GM18951 (cell line): Measurements from ENCODE around the gene MORC1.
"Not testable (repeated sequence)": the region's sequence is repeated elsewhere in the genome, so short reads cannot be mapped to it uniquely, and the experiment has no call there.

ENCODE experiments used
- POLR2A ChIP-seq: IDR thresholded peaks from 4 replicates; pipeline ENCODE4 v1.6.1; 2011; ENCODE audit warnings: mild to moderate bottlenecking; ENCODE audit not compliant: insufficient read length, insufficient read depth; ENCODE audit errors: extremely low read depth
- in situ Hi-C: fragments of 300-500 bp; cut with MboI; formaldehyde crosslinking; loops from one replicate; pipeline ENCODE4 v1.12.0; 2022; ENCODE audit warnings: low sequenced_read_pairs, mixed read lengths, inconsistent platforms; ENCODE audit not compliant: unreplicated experiment

MORC1 gene, protein sequence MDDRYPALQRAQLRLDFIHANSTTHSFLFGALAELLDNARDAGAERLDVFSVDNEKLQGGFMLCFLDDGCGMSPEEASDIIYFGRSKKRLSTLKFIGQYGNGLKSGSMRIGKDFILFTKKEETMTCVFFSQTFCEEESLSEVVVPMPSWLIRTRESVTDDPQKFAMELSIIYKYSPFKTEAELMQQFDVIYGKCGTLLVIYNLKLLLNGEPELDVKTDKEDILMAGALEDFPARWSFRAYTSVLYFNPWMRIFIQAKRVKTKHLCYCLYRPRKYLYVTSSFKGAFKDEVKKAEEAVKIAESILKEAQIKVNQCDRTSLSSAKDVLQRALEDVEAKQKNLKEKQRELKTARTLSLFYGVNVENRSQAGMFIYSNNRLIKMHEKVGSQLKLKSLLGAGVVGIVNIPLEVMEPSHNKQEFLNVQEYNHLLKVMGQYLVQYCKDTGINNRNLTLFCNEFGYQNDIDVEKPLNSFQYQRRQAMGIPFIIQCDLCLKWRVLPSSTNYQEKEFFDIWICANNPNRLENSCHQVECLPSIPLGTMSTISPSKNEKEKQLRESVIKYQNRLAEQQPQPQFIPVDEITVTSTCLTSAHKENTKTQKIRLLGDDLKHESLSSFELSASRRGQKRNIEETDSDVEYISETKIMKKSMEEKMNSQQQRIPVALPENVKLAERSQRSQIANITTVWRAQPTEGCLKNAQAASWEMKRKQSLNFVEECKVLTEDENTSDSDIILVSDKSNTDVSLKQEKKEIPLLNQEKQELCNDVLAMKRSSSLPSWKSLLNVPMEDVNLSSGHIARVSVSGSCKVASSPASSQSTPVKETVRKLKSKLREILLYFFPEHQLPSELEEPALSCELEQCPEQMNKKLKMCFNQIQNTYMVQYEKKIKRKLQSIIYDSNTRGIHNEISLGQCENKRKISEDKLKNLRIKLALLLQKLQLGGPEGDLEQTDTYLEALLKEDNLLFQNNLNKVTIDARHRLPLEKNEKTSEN

DNA sequence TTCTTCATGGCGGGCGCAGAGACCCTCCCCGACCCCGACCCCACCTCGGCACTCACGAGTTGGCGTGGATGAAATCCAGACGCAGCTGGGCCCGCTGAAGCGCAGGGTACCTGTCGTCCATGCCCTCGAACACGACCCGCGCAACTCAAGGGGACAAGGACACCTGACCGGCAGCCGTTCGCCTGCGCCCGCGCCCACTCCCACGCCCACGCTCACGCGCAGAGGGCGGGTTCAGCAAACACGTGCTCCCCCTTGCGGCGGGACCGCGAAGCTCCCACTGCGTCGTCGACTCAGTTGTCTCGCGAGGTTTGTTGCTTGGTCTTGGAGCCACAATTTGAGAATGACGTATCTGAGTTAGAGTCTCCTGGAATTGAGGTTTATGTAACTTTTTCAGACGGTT is at the start of gene MORC1:
MORC1 (minus strand) TSS at position 196 of the 400 bp plus-strand sequence; CDS start at position 121, 75 bp downstream.
- TF ChIP-seq POLR2A = no peak
- in situ Hi-C loops = no loop called here

DNA sequence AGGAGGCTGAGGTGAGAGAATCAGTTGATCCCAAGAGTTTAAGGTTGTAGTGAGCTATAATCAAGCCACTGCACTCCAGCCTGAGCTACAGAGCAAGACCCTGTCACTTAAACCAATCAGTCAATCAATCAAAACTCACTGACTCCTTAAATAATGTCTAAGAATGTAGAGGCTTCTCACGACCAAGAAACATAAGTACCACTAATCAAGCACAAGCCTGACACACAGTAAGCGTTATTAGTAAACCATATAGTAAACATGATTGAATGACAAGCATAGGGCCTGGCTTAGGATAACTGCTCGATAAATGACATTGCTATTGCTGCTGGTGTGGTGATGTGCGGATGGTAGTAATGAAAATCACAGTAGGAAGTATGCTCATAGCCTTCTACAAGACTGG is 48.0 kb upstream of the MORC1 start:
- no peak for TF ChIP-seq POLR2A
- in situ Hi-C loops = no loop called here

DNA sequence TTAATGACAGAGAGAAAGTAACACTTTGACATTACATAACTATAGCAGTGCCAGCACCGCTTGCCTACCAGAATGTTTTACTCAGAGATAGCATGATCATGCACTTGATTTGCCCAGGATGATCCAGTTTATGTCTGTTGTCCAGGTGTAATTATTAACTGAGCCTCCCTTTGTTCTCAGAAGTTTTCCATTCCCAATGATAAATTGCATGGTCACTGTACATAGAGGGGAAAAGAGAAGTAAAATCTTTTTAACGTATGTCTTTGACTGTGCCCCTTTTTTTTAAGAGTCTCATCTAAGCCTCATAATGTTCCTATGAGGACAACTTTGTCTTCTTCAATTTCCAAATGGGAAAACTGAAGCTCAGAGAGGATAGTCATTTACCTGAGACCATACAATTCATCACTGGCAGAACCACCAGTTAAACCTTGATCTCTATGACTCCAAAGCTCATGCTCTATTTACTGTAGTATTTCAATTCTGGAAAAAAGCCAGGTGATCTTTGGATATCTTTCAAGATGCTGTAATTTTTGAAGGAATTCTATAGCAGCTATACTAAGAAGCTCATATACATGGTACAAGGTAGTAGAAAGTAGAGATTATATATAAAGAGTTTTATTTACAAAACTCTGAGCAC is 43.7 kb upstream of the MORC1 start:
- in situ Hi-C loops = no loop called here

DNA sequence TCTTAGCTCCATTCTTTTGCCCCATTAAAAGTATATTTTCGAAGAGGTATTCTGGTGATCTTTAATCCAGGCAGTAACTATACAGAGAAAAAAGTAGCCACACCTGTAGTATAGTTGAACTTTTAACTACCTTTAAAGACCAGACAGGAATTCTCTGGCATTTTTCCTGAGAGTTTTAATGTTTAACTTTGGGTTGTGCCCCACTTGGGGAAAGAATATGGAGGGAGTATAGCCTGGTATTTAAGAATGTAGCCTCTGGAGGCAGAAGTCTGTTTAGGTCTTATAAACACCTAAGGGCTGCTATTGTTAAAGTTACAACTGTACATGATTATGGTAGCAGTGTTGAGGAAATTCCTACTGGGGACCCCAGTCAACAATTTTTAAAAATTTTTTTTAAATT is 37.9 kb upstream of the MORC1 start:
- in situ Hi-C loops = no loop called here
- TF ChIP-seq POLR2A = no peak

More for the DNA sequence above, 43.7 kb upstream of the MORC1 start:
- no peak for TF ChIP-seq POLR2A

DNA sequence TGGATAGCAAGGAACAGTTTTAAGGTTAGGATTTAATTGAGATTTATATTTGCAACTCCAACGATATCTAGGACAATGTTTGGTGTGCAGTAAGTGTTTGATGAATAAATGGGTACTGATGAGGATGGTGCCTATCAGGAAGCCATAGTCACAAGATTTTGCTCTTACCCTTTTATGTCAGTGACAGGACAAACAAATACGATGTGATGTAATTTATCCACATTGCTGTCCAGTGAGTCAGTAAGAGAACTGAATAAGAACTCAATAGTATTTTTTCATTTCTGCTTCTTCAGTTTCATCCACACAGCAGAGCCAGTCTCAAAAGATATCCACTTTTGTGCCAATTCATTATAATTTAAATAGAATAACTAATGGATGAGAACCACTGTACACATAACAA is 37.0 kb upstream of the MORC1 start:
- in situ Hi-C loops = no loop called here
- TF ChIP-seq POLR2A = no peak

DNA sequence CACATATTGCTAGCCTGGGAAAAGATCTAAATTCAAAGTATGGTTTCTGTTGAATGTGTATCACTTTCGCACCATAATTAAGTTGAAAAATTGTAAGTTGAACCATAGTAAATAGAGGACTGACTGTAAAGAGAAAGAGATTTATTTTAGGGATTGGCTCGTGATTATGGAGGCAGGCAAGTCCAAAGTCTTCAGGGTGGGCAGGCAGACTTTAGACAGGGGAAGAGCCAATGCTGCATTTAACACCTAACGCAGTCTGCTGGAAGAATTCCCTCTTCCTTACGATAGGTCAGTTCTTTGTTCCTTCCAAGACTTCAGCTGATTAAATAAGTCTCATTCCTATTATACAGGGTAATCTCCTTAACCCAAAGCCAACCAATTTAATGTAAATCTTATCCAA is 34.4 kb upstream of the MORC1 start:
- TF ChIP-seq POLR2A = no peak

DNA sequence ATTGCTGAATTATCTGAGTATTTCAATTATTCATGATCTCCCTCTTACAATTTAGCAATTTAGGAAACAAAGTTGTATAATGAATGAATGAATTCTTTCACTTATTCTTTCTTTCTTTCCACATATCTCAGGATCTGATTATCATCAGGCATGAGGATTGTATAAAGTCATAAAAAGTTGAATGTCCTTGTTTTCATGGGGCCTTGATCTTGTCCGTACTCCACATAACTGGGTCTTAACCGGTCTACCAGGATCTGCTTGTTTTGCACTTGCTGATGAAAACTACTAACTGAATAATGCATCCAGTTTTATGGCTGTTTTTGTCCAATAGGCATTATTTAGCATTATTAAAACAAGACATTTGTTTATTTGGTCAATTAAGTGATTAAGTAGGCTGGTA is 31.1 kb upstream of the MORC1 start:
- in situ Hi-C loops = no loop called here
- no peak for TF ChIP-seq POLR2A

More for the DNA sequence above, 34.4 kb upstream of the MORC1 start:
- in situ Hi-C loops = no loop called here

DNA sequence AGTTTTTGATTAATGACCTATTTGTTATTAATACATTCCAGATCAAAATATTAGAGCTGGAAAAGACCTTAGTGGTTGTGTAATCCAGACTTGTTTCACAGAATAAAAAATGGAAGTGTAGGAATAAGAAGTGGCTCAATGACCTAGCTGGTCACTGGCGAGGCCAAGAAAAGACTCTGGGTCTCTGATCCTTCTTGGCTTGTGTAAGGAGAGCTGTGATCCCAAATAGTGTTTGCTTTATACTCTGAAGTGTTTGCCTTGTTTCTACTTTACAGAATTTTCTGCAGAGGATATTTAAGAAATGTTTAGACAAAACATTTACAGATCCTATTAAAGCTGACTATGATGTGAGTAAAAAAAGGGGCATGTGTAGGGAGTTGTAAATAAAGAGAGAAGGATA is 25.7 kb upstream of the MORC1 start:
- in situ Hi-C loops = no loop called here
- TF ChIP-seq POLR2A = no peak

DNA sequence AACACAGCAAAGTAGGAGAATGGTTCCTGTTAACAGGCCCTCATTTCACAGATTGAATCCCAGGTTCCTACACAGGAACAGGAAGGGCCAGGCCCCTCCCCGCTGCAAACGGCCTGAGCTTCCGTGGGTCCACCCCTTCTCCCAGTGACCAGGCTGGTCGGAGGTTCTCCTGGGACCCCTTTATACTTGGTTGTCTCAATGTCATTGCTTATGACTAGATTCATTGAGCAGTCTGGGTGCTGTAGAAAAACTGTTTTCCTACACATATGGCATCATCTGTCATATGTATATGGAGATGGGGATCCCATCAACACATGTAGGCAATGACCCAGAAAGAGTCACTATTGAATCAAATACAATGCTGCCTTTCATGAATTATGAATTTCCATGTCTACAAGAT is 22.4 kb upstream of the MORC1 start:
- in situ Hi-C loops = no loop called here
- TF ChIP-seq POLR2A = no peak

DNA sequence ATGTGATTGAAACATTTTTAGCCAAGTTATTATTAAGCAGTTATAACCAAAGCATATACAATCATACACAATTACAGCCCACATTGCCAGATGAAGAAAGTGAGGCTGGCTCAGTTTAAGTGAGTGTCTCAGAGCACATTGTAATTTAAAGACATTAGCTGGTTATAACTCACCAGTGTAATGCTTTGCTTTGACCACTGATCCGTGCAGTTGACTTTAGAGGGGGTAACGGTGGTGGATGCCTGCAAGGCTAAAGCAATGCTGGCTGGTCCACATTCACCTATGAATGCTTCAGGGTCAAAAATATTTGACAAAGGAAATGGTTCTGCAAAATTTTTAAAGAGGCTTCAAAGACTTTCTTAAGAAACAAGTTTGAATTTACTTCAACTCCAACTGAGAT is 19.8 kb upstream of the MORC1 start:
- in situ Hi-C loops = no loop called here
- TF ChIP-seq POLR2A = no peak

DNA sequence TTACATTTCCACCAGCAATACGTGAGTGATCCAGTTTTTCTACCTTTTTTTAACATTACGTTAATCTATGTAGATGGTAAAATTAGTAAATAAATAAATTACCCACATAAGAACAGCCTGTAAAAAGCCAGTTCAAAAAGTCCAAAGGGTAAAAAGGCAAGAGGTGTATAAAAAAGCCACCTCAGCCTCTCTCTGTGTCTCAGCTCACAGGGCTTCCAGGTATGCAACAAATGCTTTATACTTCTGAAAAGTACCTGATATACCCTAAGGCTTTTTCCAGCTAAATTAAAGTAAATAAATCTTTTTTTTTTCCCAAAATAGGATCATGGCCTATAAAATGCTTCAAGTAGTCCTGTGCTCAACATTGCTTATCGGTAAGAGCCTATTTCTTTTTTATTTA is 18.6 kb upstream of the MORC1 start, which contains the start of gene C3orf85:
C3orf85 (plus strand) TSS at position 197 of the 400 bp plus-strand sequence; CDS start at position 326, 129 bp downstream.
- in situ Hi-C loops = no loop called here
- TF ChIP-seq POLR2A = no peak

DNA sequence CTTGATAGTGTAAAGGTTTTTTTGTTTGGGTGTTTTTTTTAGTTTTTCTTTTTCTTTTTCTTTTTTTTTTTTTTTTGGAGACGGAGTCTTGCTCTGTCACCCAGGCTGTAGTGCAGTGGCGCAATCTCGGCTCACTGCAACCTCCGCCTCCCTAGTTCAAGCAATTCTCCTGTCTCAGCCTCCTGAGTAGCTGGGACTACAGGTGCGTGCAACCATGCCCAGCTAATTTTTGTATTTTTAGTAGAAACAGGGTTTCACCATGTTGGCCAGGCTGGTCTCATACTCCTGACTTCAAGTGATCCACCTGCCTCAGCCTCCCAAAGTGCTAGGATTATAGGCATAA is 15.5 kb upstream of the MORC1 start:
- in situ Hi-C loops = not testable (repeated sequence)

DNA sequence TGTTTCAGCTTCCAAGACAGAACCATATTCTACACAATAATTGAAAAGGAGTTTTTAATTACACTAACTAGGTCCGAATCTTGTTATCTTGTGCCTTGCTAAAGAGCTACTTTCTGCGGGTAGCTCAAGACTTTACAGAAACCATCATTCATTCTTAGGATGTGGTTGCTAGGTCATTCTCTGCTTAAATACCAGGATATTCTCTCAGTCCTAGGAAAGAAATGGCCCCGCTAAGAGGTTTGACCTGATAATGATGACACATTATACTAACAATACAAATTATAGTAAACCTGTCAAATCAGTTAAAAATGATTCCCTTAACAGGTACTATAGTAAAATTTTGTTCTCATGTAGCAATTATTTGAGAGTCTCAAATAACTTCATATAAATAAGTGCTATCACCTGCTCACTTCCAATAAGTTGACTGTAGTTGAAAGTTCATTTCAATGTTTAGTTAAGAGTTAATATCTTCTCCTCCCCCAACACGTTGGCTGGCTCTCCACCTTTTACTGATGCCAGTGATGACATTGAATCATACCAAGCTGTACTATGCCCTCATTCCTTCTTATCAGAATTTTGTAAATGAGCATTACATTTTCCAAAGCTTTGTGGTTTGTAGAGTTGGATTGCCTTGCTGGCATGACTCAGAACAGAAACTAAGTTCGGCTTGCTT is 15.0 kb upstream of the MORC1 start:
- in situ Hi-C loops = no loop called here
- TF ChIP-seq POLR2A = no peak
